SK-N-SH (cell line): ENCODE results near the gene EIPR1. TPM values are rescaled to one million over a fixed set of nuclear protein-coding genes. Genes with fewer than 3 reads are reported as not detected.

Source experiments
- CTCF ChIA-PET: fragments of 300-600, 350-600 bp; formaldehyde crosslinking; extraction: SDS; loops from one replicate; lab custom pipeline; 2021; lab: Yijun Ruan, JAX
- POLR2A ChIA-PET: fragments of 350-600 bp; sonication (Branson Sonifier 250); formaldehyde crosslinking; extraction: SDS; loops from one replicate; lab custom pipeline; 2020; ENCODE audit warnings: antibody characterized with exemption, inconsistent platforms; lab: Yijun Ruan, JAX
- DNase-seq: peaks from one replicate; pipeline ENCODE4 v3.0.0; 2012
- H2AFZ ChIP-seq: fragments of 200-600 bp; sonication (generic); 2 replicates; pipeline ENCODE4 v1.8.1; 2016; ENCODE audit warnings: antibody characterized with exemption, mild to moderate bottlenecking, low read depth
- H3F3A ChIP-seq: fragments of 200-600 bp; sonication (generic); replicated peaks from 2 replicates; pipeline ENCODE3; 2016; ENCODE audit warnings: antibody characterized with exemption, mild to moderate bottlenecking; ENCODE audit not compliant: insufficient read depth
- H3K27ac ChIP-seq, 2 experiments: fragments of 200-500 bp in 1 of 2; fragments of 200-600 bp in 1 of 2; sonication (Bioruptor generic) in 1 of 2; sonication (generic), shearing (Covaris generic) in 1 of 2; 2 replicates each; pipeline versions ENCODE4 v1.5.1 to v1.6.1; 2014 to 2016; ENCODE audit warnings: low read depth in 2 of 2, inconsistent platforms in 1 of 2, low read length in 1 of 2, mild to moderate bottlenecking in 1 of 2, mixed read lengths in 1 of 2
- H3K27me3 ChIP-seq: fragments of 200-600 bp; sonication (generic), shearing (Covaris generic); 2 replicates; pipeline ENCODE4 v1.6.1; 2016; ENCODE audit warnings: mixed run types; ENCODE audit not compliant: insufficient read depth
- H3K36me3 ChIP-seq, 2 experiments: fragments of 200-500 bp in 1 of 2; fragments of 200-600 bp in 1 of 2; sonication (Bioruptor generic) in 1 of 2; sonication (generic) in 1 of 2; replicated peaks in 1 of 2; 2 replicates each; pipeline versions ENCODE3 to v1.5.1; 2014 to 2016; ENCODE audit warnings: low read length in 1 of 2, mild to moderate bottlenecking in 1 of 2; ENCODE audit not compliant: insufficient read depth in 2 of 2, control insufficient read depth in 1 of 2
- H3K4me1 ChIP-seq, 2 experiments: fragments of 200-500 bp in 1 of 2; fragments of 200-600 bp in 1 of 2; sonication (Bioruptor generic) in 1 of 2; sonication (generic), shearing (Covaris generic) in 1 of 2; 2 replicates each; pipeline versions ENCODE4 v1.5.1 to v1.6.1; 2014 to 2016; ENCODE audit warnings: low read depth in 1 of 2, low read length in 1 of 2, mixed run types in 1 of 2; ENCODE audit not compliant: insufficient read depth in 2 of 2, control insufficient read depth in 1 of 2
- H3K4me2 ChIP-seq: fragments of 200-600 bp; sonication (generic), shearing (Covaris generic); 2 replicates; pipeline ENCODE4 v1.6.1; 2017; ENCODE audit warnings: mixed run types
- H3K4me3 ChIP-seq, 2 experiments: fragments of 200-500 bp in 1 of 2; fragments of 200-600 bp in 1 of 2; sonication (Bioruptor generic) in 1 of 2; sonication (generic), shearing (Covaris generic) in 1 of 2; 2 replicates each; pipeline versions ENCODE4 v1.5.1 to v1.8.1; 2014 to 2016; ENCODE audit warnings: low read depth in 2 of 2, inconsistent platforms in 1 of 2, low read length in 1 of 2, mild to moderate bottlenecking in 1 of 2, mixed read lengths in 1 of 2, moderate library complexity in 1 of 2
- H3K79me2 ChIP-seq: fragments of 200-600 bp; sonication (generic); 2 replicates; pipeline ENCODE4 v1.8.1; 2017; ENCODE audit warnings: mild to moderate bottlenecking; ENCODE audit not compliant: insufficient read depth
- H3K9ac ChIP-seq: fragments of 200-600 bp; sonication (generic); 2 replicates; pipeline ENCODE4 v1.6.1; 2017; ENCODE audit warnings: mixed run types
- H3K9me2 ChIP-seq: fragments of 200-600 bp; sonication (generic); 2 replicates; pipeline ENCODE4 v1.6.1; 2017; ENCODE audit warnings: mixed run types
- H3K9me3 ChIP-seq: fragments of 200-600 bp; sonication (generic); 2 replicates; pipeline ENCODE4 v1.6.1; 2017; ENCODE audit warnings: mixed run types, mild to moderate bottlenecking, moderate library complexity
- H4K20me1 ChIP-seq: fragments of 200-600 bp; sonication (generic); 2 replicates; pipeline ENCODE4 v1.6.1; 2017; ENCODE audit warnings: mild to moderate bottlenecking, mixed run types; ENCODE audit not compliant: insufficient read depth
- ELF1 ChIP-seq: IDR thresholded peaks from 2 replicates; pipeline ENCODE4 v1.4.0; 2012
- FOSL2 ChIP-seq: IDR thresholded peaks from 2 replicates; pipeline ENCODE4 v1.4.0; 2012; ENCODE audit warnings: low read depth, mild to moderate bottlenecking, moderate library complexity, borderline replicate concordance
- FOXM1 ChIP-seq: IDR thresholded peaks from 2 replicates; pipeline ENCODE4 v1.4.0; 2012; ENCODE audit warnings: low read depth, mild to moderate bottlenecking
- GATA2 ChIP-seq: sonication (generic); formaldehyde crosslinking; IDR thresholded peaks from 2 replicates; pipeline ENCODE4 v1.5.0; 2020; ENCODE audit warnings: mild to moderate bottlenecking, missing genetic modification reagents
- JUND ChIP-seq: IDR thresholded peaks from 2 replicates; pipeline ENCODE4 v1.4.0; 2012
- MEF2A ChIP-seq: IDR thresholded peaks from 2 replicates; pipeline ENCODE4 v1.4.0; 2012; ENCODE audit warnings: low read depth, borderline replicate concordance
- NFIC ChIP-seq: IDR thresholded peaks from 2 replicates; pipeline ENCODE4 v1.4.0; 2012; ENCODE audit warnings: borderline replicate concordance
- POLR2AphosphoS5 ChIP-seq: IDR thresholded peaks from 2 replicates; pipeline ENCODE4 v1.6.1; 2012; ENCODE audit warnings: low read depth, low read length
- RCOR1 ChIP-seq: fragments of 150-350 bp; IDR thresholded peaks from 2 replicates; pipeline ENCODE4 v1.6.1; 2017; ENCODE audit warnings: antibody characterized with exemption, low read length
- RFX5 ChIP-seq: IDR thresholded peaks from 2 replicates; pipeline ENCODE4 v1.6.1; 2012; ENCODE audit warnings: mild to moderate bottlenecking, improper control_type of control experiment, low read length
- RXRA ChIP-seq: IDR thresholded peaks from 2 replicates; pipeline ENCODE4 v1.4.0; 2012; ENCODE audit warnings: low read depth, mild to moderate bottlenecking, borderline replicate concordance
- SIN3A ChIP-seq: IDR thresholded peaks from 2 replicates; pipeline ENCODE4 v1.6.1; 2012; ENCODE audit warnings: low read depth, mild to moderate bottlenecking, low read length, moderate library complexity, borderline replicate concordance
- SMC3 ChIP-seq: IDR thresholded peaks from 2 replicates; pipeline ENCODE4 v1.6.1; 2012; ENCODE audit warnings: low read depth, low read length, improper control_type of control experiment
- TCF12 ChIP-seq: IDR thresholded peaks from 2 replicates; pipeline ENCODE4 v1.4.0; 2012
- YY1 ChIP-seq: IDR thresholded peaks from 2 replicates; pipeline ENCODE4 v1.4.0; 2012; ENCODE audit warnings: low read depth, mild to moderate bottlenecking
- WGBS: methylation state at CpG from one replicate; pipeline ENCODE4 v1.1.6; 2017; ENCODE audit warnings: low lambda C conversion rate; 5-methylcytosine and 5-hydroxymethylcytosine counted together
- polyA plus RNA-seq, 3 experiments: library from polyadenylated mRNA; depleted of rRNA; stranded (reverse); fragments of >200 nt; gene quantifications; 2 replicates each; pipeline ENCODE4 v1.2.3, GENCODE V29; 2012
- TF ChIP-seq, protein P1 (sequence below): fragments of 200-600 bp; sonication (generic); IDR thresholded peaks from 2 replicates; pipeline ENCODE4 v1.6.1; 2017; ENCODE audit warnings: antibody characterized with exemption, mild to moderate bottlenecking, moderate library complexity
- TF ChIP-seq, protein P2 (sequence below): fragments of 150-350 bp; IDR thresholded peaks from 2 replicates; pipeline ENCODE4 v1.6.1; 2016; ENCODE audit warnings: mild to moderate bottlenecking, low read depth, low read length
- TF ChIP-seq, protein P3 (sequence below): IDR thresholded peaks from 2 replicates; pipeline ENCODE4 v1.6.1; 2012; ENCODE audit warnings: mild to moderate bottlenecking, low read depth, low read length, moderate library complexity
- TF ChIP-seq, protein P4 (sequence below): IDR thresholded peaks from 2 replicates; pipeline ENCODE4 v1.4.0; 2012; ENCODE audit warnings: low read depth

Gene EIPR1
- polyA plus RNA-seq, 1 of the 3 experiments (the other 2 are of a cell fraction): 85.9 TPM

DNA sequence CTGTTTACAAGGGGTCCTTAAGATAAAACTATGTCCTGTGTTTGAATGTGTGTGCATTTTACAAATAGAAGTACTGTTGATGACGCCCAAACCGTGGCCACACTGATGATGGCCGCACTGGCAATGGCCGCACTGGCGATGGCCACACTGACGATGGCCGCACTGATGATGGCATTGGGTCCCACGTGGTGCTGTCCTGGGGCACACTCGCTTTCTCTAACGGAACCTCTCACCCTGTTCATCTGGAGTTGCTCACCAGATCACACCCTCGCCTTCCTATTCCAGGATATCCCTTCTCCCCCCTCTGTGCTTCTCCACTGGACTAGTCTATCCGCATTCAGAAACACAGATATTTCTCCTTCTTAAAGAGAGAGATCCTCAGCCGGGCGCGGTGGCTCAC, 192.4 kb downstream of the EIPR1 start:
- Histone ChIP-seq H3K4me2 (no peak overlapping the region), H3K9me2 (no peaks in the 10 kb centered on the region), H3K9me3 (no peaks in the 10 kb centered on the region), H3K36me3 (peaks cover 4 to 31% of the 10 kb centered on the region in 2 experiments), H3K4me1 (peaks cover 0 to 5% of the 10 kb centered on the region in 2 experiments; a peak in 1 of 4 replicates), H3K79me2 (0 out of 2 replicates have a peak, but pooled peaks cover 2% of the 10 kb centered on the region), H3K9ac (no peak overlapping the region), H3K4me3 (no peak overlapping the region), H3K27me3 (no peaks in the 10 kb centered on the region), H2AFZ (no peak overlapping the region), H4K20me1 (no peaks in the 10 kb centered on the region), H3K27ac (no peak overlapping the region), H3F3A (no peaks in the 10 kb centered on the region)
- ChIA-PET CTCF (no interaction called here), POLR2A (interaction anchor here (0.8 kb wide), 1 partner anchor 56 kb away, joined by 4 read pairs; no protein-coding TSS in a partner anchor)
- WGBS: 91% methylated on average over 13 of the region's 15 CpGs
- no peak for TF ChIP-seq RXRA
- TF ChIP-seq TCF12: no peak
- no peak for TF ChIP-seq ELF1
- no peak for TF ChIP-seq FOXM1
- TF ChIP-seq GATA2 (CRISPR knock-in tag): no peak
- TF ChIP-seq, protein P1, sequence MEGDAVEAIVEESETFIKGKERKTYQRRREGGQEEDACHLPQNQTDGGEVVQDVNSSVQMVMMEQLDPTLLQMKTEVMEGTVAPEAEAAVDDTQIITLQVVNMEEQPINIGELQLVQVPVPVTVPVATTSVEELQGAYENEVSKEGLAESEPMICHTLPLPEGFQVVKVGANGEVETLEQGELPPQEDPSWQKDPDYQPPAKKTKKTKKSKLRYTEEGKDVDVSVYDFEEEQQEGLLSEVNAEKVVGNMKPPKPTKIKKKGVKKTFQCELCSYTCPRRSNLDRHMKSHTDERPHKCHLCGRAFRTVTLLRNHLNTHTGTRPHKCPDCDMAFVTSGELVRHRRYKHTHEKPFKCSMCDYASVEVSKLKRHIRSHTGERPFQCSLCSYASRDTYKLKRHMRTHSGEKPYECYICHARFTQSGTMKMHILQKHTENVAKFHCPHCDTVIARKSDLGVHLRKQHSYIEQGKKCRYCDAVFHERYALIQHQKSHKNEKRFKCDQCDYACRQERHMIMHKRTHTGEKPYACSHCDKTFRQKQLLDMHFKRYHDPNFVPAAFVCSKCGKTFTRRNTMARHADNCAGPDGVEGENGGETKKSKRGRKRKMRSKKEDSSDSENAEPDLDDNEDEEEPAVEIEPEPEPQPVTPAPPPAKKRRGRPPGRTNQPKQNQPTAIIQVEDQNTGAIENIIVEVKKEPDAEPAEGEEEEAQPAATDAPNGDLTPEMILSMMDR: no peak
- TF ChIP-seq JUND: no peak
- TF ChIP-seq RCOR1: no peak
- TF ChIP-seq YY1: no peak
- TF ChIP-seq, protein P2, sequence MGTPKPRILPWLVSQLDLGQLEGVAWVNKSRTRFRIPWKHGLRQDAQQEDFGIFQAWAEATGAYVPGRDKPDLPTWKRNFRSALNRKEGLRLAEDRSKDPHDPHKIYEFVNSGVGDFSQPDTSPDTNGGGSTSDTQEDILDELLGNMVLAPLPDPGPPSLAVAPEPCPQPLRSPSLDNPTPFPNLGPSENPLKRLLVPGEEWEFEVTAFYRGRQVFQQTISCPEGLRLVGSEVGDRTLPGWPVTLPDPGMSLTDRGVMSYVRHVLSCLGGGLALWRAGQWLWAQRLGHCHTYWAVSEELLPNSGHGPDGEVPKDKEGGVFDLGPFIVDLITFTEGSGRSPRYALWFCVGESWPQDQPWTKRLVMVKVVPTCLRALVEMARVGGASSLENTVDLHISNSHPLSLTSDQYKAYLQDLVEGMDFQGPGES: no peak
- no peak for TF ChIP-seq SMC3
- TF ChIP-seq, protein P3, sequence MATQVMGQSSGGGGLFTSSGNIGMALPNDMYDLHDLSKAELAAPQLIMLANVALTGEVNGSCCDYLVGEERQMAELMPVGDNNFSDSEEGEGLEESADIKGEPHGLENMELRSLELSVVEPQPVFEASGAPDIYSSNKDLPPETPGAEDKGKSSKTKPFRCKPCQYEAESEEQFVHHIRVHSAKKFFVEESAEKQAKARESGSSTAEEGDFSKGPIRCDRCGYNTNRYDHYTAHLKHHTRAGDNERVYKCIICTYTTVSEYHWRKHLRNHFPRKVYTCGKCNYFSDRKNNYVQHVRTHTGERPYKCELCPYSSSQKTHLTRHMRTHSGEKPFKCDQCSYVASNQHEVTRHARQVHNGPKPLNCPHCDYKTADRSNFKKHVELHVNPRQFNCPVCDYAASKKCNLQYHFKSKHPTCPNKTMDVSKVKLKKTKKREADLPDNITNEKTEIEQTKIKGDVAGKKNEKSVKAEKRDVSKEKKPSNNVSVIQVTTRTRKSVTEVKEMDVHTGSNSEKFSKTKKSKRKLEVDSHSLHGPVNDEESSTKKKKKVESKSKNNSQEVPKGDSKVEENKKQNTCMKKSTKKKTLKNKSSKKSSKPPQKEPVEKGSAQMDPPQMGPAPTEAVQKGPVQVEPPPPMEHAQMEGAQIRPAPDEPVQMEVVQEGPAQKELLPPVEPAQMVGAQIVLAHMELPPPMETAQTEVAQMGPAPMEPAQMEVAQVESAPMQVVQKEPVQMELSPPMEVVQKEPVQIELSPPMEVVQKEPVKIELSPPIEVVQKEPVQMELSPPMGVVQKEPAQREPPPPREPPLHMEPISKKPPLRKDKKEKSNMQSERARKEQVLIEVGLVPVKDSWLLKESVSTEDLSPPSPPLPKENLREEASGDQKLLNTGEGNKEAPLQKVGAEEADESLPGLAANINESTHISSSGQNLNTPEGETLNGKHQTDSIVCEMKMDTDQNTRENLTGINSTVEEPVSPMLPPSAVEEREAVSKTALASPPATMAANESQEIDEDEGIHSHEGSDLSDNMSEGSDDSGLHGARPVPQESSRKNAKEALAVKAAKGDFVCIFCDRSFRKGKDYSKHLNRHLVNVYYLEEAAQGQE: no peak
- no peak for TF ChIP-seq NFIC
- no peak for TF ChIP-seq MEF2A
- no peak for TF ChIP-seq RFX5
- no peak for TF ChIP-seq SIN3A
- no peak for TF ChIP-seq FOSL2
- no peak for TF ChIP-seq POLR2AphosphoS5
- TF ChIP-seq, protein P4, sequence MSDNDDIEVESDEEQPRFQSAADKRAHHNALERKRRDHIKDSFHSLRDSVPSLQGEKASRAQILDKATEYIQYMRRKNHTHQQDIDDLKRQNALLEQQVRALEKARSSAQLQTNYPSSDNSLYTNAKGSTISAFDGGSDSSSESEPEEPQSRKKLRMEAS: no peak
- DNase-seq: no peak
